NCI-H1048 (cell line): Measurements from ENCODE around the gene VPS54.
"Not testable (repeated sequence)": the region's sequence is repeated elsewhere in the genome, so short reads cannot be mapped to it uniquely, and the experiment has no call there.

ENCODE experiments used
- DNase-seq: peaks from one replicate; lab custom pipeline; 2025; lab: John Stamatoyannopoulos, UW

The VPS54 gene

DNA sequence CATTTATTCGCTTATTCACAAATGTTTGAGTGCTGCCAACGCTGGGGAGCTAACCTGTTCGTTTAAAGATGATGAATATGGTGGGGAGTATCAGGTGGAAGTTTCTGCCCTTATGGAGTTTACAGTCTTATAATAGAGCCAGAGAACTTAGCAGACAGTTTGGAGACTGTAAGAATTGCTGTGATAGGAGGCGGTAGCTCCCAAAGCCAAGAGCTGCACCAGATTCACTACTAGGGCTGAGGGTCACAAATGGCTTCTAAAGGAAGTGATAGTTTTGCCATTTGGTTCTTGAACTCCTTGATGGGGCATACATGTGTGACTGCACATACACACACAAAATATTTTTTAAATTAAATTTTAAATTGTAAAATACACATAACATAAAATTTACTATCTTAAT, 148.5 kb downstream of the VPS54 start:
- no peak for DNase-seq

DNA sequence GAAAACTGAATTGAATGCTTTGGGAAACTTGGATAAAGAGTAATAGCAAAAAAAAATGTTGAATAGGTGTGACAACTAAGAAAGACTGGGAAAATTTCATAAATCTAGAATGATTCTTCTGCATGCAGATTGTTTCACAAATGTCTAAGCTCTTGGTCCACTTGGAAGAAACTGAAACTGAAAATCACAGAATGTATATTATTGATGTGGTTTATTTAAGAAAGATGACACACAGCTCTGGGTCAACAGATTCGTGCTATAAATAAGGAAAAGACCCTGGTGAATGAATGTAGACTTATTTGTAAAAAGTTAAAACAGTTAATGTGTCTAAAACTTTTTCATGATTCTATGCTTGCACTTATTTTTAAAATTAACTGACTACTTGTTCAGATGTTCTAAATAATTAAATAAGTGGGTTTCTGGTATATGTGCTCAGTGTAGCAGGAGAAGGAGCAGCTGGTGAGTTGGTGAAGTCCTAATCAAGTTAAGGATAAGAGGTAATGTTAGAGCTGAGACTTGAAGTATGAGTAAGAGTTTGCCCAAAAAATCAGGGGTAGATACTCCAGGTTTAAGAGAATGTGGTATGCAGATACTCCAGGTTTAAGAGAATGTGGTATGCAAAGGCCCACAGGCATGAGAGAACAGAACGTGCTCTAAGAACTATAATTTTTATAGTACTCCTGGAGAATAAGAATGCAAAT, 153.1 kb downstream of the VPS54 start:
- DNase-seq, result no peak

- no peak for DNase-seq
Measured at GRCh38 chr2:63865159-63865799, 153.9 kb downstream of the VPS54 start.

- no peak for DNase-seq
Measured at GRCh38 chr2:63863707-63864106, 155.5 kb downstream of the VPS54 start.

DNA sequence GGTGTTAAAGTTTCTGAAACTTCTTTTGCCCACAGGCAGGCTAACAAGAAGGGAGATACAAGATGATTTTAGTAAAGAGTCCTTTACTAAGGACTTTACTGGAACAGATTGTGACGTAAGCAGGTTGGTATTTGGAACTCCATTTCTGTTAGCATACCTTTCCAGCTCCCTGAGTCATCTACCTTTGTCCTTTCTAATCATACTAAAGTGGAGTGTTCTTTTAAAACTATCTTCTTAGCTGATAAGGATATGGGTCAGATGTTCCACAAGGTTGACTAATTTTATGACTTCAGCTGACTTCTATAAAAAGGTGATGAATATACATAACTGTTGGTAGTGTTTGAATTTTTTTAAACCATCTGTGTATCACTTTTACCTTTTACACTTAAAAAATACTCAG, 156.4 kb downstream of the VPS54 start:
- DNase-seq, result no peak

DNA sequence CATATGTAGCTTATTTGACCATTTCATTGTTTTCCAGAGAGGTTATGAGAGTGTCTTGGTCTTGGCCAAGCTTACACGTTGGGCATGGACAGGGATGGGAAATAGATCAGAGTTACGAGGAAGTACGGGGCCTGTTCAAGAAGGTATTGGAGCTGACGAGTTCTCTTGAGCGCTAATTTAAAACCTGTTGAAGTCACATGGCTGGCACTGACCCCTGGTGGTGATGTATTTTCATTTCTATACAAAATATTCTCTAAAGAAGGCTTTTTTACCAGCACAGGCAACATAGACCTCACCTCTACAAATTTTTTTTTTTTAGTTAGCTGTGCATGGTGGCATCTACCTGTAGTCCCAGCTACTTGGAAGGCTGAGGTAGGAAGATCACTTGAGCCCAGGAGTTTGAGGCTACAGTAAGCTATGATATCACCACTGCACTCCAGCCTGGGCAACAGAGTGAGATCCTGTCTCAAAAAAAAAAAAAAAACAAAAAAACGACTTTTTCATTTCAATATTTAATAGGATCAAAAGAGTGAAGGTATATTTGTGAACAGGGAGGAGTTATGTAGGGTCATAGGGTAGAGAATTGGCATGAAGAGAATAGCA, 157.9 kb downstream of the VPS54 start:
- no peak for DNase-seq

DNA sequence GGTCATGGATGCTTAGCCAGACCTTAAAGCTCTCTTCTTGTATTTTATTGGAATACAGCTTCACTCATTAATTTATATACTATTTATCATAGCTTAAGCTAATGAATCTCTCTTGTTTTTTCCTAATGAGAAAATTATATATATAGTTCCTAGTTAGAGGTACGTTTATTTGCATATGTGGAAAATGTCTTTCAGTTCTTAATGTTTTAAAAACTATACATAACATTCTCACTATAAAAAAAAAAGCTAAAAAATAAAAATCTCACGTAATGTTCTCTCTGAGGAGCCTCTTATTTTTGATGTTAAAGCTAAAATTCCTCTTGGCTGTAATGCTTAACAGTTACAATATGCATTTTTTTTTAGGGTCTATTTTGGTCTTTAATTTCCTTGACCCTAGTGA, 160.9 kb downstream of the VPS54 start:
- no peak for DNase-seq

DNA sequence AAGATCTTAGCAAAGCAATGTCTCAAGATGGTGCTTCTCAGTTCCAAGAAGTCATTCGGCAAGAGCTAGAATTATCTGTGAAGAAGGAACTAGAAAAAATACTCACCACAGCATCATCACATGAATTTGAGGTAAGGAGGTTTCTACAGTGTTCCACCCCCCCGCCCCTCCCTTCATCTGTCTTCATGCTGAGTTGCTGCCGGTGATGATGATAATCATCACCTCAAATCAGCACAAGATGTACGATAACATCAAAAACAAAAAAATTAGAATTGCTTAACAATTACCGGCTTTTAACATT, 163.0 kb downstream of the VPS54 start:
- DNase-seq, result no peak

DNA sequence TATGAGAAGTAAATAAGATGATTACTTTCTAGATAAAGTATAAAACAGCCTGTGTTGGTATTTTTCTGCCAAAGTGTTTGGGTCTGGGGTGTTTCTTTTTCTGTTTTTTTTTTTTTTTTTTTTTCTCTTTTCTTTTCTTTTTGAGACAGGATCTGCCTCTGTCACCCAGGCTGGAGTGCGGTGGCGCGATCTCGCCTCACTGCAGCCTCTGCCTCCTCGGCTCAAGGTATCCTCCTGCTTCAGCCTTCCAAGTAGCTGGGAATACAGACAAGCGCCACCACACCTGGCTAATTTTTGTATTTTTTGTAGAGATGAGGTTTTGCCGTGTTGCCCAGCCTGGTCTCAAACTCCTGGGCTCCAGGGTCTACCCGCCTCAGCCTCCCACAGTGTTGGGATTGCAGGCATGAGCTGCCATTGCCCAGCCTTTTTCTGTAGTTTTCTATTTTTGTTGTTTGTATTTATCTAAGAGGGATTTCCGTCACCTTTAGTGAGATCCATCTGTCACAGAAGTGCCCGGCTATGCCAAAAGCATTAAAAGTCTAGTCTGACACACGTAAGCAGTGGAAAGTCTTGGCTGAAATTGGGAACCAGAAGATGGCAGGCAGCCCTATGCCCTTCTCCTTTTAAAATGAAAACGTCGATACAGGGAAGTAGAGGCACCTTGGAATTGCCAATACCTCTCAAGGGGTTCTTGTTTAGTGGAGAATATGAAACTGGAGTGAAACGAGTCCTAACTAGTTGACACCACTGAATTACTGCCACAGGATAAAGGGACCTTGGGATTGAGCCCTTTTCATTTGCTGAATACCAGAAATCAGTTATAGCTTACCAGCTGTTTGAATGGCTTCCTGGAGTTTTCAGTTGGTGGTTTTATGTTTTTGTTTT, 163.6 kb downstream of the VPS54 start:
- no peak for DNase-seq

GRCh38 chr2:63853527-63854310, 165.5 kb downstream of the VPS54 start:
- no peak for DNase-seq

- no peak for DNase-seq
Measured at GRCh38 chr2:63851691-63852311, 167.4 kb downstream of the VPS54 start.

DNA sequence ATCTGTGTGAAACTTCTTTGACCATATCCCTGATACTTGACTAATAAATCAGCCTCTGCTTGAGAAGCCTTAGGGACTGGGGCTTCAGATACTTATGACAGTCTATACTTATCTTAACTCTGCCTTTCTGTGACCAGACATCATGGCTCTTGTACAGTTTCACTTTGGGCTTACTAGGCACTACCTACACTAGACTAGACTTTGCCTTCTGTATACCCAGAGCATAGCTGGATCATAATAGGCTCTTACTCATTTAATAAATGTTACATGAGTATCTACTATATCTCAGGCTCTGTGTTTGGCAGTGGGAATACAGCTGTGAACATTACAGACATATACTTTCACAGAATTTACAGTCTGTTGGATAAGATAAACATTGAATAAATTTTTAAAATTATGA, 168.6 kb downstream of the VPS54 start:
- DNase-seq, result no peak

DNA sequence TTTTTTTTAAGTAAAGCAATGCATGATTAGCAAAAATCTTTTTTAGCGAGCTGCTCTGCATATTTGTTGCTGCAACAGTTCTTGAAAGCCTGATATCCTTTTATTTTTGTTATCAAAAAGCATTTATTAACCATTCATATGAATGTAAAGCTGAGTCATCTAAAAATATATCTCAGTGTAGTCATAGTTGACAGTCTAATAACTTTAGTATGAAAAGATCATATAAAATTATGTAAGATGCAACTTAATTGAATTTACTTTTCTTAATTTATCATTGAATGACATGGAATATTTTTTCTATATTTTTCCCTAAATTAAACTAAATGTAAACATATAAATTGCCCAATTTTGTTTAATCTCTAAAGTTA, 169.0 kb downstream of the VPS54 start:
- no peak for DNase-seq

DNA sequence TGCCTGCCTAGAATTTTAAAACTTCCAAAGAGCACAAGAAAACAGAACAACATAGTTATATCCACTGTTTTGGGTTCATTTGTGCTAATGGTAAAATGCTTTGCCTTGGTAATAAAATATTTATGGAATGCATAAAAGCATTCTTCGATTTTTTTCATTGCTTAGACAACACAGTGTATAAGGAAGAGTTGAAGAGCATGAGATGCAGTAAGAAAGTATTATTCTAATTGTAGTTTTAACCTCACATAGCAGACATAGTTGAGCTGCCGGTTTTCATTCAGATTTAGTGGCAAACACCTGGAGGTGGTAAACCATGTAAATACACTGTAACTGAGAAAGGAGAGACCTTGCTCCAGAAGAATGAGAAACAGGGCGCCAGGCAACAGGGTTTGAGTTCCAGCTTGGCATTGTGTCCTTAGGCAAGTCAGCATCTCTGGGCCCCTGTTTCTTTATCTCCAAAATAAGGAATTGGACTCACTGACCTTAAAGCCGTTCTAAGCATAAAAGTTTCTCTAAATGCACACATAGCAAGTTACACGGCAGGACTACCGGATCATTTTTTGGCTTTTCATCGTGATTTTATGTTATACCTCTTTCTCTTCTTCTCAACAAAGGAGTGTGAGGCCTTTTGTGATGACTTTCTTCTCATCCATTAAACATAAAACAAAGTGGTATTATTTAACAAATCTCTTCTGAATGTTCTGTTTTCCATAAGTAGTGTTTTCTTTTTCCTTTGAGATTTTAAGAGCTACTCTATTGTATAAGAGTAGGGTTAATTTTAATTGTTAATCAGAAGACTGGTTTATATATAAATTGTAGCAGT, 169.6 kb downstream of the VPS54 start:
- no peak for DNase-seq

DNA sequence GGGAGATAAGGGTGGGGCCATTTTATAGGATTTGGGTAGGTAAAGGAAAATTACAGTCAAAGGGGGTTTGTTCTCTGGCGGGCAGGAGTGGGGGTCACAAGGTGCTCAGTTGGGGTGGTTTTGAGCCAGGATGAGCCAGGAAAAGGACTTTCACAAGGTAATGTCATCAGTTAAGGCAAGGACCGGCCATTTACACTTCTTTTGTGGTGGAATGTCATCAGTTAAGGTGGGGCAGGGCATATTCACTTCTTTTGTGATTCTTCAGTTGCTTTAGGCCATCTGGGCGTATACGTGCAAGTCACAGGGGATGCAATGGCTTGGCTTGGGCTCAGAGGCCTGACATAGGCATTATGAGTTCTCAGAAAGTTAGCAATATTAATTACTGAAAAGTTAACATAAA, 171.7 kb downstream of the VPS54 start:
- not testable (repeated sequence) for DNase-seq

DNA sequence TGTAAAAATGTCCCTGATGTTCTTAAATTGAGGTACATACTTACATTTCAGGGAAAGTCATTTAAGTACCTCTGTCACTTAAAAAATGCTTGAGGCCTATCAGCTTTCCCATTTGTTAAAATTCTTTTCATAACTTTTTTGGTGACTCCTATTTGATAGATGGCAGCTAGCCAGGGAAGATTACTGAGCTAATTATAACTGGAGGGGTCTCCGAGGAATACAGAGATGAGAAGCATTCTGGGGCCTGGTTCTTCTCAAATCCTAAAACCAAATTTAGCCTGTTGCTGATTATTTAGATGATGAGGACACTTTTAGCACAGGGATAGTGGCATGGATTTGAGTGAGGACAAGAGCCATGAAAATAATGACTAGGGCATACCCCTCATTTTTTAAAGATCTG, 172.7 kb downstream of the VPS54 start:
- DNase-seq, result no peak

- DNase-seq, result no peak
Measured at GRCh38 chr2:63845866-63846265, 173.4 kb downstream of the VPS54 start.

GRCh38 chr2:63844616-63845015, 174.6 kb downstream of the VPS54 start:
- DNase-seq, result no peak

DNA sequence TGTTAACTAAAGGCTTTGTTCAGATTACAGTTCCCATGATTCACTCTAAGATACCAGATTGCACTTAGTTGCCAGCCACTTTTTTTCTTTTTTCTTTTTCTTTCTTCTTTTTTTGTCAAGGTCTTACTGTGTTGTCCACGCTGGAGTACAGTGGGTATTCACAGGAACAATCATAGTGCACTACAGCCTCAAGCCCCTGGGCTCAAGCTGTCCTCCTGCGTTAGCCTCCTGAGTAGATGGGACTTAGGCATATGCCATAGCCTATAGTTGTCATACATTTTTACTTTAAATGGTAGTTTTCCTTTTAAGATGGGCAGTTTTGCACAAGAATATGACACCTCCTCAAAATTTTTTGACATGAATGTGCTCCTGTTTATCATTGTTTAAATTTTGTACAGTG, 175.4 kb downstream of the VPS54 start:
- no peak for DNase-seq

GRCh38 chr2:63843093-63843492, 176.1 kb downstream of the VPS54 start:
- no peak for DNase-seq
